ENCODE measurements around the gene ECHDC3.
"Not testable (repeated sequence)": the region's sequence is repeated elsewhere in the genome, so short reads cannot be mapped to it uniquely, and the experiment has no call there.

ECHDC3 gene

DNA sequence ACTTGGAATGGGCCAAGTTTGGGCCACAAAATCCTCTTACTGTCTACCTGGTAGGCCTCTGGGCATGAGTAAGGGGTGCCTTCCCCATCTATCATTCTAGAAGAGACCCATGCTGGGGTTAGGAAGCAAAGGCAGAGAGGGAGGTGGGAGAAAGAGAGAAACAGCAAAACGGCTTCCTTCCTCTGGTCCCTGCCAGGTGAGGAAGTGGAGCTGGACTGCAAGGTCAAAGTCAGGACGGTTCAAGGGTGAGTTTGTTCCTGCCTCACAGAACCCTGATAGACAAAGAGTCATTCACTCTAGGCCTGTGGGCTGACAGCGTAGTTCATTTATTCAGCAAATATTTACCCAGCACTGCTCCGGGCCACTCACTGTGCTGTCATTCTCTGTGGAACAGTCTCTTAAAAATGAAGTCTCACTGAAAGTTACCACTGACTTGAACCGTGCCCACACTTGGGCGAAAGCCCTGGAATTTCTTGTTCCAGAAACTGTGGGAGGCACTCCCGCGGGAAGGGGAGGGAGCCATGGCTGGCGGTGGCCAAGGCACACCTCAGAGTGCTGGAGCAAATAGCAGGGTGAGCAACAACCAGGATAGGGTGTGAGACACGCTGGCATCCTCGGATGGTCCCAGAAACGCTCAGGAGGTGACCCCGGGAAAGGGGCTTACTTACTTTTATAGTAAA, 26.2 kb upstream of the ECHDC3 start:
- DNase-seq (ENCODE audit: low read depth): no peak

DNA sequence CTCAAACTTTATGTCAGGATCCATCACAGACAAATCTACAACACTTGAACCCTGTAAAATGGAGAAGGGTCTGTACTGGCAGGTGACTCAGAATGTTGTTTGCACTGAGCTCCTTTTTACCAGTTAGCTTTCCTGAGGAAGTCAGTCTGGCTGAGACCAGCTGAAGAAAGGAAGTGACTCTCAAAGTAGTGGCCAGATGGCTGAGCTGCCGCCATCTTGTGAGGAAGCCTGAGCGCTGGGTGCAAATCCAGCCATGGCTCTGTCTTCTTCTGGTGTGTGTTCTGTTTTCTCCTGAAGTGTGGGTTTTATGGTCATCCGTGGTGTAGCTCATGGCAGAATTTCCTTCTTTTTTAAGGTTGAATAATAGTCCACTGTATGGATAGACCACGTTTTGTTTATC, 25.5 kb upstream of the ECHDC3 start:
- no peak for DNase-seq (ENCODE audit: low read depth)

DNA sequence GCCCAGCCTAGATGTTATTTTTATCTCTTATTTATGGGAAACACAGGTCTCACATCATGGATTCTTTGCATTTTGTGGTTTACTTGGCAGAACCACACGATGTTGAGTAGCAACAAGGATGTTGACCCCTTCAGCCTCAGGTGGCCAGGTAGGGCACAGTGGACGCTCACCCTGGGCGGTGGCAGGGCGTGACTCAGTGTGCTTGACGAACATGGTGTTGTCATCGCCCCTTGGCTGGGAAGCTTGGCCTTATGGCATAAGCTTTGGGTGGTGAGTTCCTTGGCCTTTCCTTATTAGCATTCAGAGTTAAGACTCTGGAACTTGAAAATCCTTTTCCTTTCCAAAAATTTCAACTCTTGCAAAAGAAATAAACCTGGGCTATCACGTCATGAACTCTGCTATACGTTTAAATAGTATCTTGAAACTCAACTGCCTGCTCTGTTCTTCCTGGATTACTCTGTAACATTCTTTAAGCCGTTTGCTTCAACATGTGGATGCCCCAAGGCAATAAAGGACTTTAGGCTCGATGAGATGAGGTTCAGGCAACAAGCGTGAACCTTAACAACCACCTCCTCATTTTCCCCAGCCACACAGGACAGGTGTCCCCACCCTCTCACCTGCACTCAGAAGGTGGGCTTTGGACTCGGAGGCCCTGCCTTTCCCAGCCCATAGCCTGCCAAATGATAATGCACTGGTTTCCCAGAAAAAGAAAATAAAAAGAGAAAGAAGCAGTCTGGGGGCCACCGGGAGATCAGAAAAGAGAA, 22.5 kb upstream of the ECHDC3 start:
- no peak for DNase-seq (ENCODE audit: low read depth)

DNA sequence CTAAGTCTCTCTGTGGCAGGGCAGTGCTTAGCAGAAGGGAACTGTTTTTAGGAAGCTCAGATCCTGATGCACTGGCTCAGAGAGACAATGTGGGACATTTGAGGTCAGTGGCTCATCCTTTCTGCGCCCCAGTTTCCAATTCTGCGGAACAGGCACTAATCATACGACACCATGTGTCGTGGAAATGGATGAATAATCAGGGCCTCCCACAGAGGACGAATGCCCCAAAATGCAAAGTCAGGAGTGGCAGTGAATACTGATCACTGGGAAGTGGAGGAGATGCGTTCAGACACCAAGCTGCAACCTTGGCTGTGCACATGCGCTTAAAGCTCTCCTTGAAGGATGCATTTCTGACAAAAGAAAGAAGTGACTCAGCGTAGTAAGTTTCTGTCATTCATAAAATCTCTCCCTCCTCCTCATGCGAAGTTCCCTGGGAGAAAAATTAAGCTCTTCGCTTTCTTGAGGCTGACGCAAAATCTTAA, 21.9 kb upstream of the ECHDC3 start:
- DNase-seq (ENCODE audit: low read depth): no peak

DNA sequence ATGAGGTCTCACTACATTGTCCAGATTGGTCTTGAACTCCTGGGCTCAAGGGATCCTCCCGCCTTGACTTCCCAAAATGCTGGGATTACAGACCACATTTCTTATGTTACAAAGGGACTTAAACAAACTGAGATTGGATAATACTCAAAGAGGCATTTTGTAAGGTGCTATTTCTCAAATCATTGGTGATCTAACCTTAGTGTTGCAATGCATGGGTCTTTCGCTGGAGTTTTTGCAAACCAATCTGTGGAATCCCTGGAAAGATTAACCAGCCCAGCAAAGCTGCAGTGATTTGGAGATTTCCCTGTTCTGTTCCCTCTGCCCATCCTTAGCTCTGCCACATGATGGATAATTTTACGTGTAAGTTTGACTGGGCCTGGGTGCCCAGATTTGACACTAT, 20.4 kb upstream of the ECHDC3 start:
- no peak for DNase-seq (ENCODE audit: low read depth)

DNA sequence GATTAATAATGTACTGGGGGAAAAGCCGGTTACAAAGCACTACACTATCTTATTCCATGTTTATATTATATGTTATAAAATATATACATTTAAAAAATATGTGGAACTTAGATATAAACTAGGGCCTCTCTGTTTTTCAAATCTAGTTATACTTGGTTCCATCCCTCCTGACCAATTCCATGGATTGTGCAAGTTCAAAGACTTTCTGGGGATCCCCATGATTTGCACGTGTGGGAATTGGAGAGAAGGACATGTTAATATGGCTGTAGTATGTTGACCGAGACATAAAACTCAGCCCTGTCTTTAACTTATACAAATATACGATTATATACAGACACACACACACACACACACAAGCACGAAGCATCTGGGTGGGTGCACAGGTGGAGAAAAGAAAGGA, 18.8 kb upstream of the ECHDC3 start:
- DNase-seq (ENCODE audit: low read depth): no peak

DNA sequence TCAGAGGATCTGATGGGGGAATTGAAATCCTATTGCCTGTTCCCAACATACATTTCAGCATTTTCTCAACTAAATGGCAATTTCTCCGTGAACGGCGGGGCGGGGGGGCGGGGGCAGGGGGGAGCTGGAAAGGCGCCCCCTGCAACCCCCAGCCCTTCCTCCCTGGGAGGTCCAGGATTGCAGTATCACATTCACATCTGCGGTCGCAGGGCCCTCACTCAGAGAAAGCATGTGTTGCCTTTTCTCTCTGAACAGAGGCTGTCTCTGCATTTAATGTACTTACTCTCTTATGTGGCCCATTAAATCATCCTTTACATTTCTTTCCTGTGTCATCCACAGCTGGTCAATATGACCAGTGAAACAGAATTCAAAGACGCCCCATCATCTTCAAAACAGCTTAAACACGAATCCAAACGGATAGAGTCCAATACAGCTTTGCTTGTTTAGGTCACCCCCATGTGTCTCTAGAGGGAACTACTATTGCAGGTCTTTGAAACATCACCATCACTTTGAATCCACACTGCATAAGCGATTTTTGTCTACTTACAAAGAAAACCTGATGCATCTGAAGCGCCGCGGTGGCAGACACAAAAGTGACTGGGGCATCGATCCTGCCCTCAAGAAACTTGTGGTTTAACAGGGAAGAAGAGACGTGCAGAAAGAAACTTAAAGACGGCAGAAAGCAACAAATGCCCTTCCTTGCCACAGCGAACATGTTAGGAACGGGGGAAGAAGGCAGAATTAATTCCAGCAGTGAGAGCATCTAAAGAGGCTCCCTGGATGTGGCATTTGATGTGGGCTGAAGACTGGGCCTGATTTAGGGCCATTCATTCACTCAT, 17.0 kb upstream of the ECHDC3 start:
- DNase-seq (ENCODE audit: low read depth): no peak

DNA sequence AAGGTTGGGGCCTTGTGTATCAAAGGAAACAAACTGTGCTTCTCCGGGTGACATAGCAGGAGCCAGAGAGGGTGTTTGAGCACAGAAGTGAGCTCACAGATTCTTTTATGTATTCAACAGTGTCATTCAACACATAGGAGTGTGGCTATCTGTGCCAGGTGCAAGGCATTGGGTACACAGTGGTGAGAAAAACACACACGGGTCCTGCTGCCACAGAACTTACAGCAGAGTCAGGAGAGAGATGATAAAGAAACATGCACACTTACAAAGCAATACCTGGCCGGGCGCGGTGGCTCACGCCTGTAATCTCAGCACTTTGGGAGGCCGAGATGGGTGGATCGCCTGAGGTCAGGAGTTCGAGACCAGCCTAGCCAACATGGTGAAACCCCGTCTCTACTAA, 16.3 kb upstream of the ECHDC3 start:
- DNase-seq (ENCODE audit: low read depth): no peak

DNA sequence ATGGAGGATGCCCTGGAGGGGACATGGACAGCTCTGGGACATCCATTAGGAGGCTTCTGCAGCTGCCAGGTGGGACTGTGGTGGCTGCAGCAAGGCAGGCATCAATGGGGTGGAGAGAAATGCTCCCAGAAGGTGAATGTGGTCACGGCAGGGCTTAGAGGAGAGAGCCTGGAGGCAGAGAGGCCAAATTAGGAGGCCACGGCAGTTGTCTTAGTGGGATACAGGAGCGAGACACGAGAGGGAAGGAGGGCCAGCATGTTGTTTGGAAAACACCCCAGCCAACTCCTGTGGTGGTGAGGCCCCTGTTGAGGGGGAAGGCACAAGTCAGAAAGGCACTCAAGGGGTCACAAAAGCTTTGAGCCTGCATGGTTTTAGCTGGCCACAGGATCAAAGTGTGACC, 14.6 kb upstream of the ECHDC3 start:
- no peak for DNase-seq (ENCODE audit: low read depth)

DNA sequence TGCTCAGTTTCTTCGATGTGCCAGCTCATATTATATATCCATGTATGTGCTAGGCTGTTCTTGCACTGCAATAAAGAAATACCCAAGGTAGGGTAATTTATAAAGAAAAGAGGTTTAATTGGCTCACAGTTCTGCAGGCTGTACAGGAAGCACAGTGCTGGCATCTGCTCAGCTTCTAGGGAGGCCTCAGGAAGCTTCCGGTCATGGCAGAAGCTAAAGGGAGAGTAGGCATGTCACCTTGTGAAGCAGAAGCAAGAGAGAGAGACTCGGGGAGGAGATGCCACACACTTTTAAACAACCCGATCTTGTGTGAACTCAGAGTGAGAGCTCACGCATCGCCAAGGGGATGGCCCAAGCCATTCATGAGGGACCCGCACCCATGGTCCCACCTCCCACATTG, 13.8 kb upstream of the ECHDC3 start:
- DNase-seq (ENCODE audit: low read depth): no peak

DNA sequence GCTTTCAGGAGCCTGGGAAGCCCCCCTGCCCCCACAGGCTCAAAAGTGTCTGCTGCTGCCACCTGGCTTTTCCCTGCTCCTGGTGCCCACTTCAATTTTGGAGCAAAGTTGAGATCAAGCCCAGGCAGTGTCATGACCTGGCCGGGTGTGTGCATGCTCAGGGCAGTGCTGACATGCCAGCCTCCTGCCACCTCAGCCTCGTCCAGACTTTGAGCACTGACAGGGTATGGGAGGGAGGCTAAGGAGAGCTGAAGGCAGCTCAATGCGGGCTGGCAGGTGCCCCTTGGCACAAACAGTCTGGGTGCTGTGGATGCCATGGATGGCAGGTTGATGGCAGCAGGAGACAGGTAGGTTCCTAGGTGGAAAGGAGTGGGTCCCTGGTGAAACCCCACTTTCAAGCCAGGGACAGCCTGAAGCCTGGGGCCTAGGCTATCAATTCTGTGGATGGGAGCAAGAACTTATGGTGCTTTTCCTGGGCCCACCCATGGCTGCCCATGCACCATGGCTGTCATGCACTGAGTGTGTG, 12.3 kb upstream of the ECHDC3 start:
- DNase-seq (ENCODE audit: low read depth): no peak

DNA sequence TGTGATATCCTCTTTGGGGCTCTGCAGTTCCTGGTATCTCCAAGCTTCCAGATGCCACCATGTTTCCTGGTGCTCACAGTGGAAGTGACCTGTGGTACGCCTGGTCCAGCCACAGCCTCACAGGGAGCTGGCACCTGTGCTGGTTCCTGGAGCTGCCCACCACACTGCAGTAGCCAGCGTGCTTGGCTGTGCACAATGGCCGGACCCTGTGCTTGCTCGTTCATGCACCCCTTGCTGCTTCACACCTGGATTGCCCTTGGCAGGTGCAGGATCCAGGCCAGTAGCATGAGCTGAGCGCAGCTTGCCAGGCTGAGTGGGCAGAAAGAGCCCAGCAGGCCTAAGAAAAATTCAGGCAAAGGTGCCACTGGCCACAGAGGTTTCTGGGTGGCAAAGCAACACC, 11.4 kb upstream of the ECHDC3 start:
- DNase-seq (ENCODE audit: low read depth): no peak

DNA sequence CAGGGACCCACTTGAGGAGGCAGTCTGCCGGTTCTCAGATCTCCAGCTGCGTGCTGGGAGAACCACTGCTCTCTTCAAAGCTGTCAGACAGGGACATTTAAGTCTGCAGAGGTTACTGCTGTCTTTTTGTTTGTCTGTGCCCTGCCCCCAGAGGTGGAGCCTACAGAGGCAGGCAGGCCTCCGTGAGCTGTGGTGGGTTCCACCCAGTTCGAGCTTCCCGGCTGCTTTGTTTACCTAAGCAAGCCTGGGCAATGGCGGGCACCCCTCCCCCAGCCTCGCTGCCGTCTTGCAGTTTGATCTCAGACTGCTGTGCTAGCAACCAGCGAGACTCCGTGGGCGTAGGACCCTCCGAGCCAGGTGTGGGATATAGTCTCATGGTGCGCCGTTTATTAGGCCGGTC, 5.4 kb upstream of the ECHDC3 start:
- not testable (repeated sequence) for DNase-seq (ENCODE audit: low read depth)

DNA sequence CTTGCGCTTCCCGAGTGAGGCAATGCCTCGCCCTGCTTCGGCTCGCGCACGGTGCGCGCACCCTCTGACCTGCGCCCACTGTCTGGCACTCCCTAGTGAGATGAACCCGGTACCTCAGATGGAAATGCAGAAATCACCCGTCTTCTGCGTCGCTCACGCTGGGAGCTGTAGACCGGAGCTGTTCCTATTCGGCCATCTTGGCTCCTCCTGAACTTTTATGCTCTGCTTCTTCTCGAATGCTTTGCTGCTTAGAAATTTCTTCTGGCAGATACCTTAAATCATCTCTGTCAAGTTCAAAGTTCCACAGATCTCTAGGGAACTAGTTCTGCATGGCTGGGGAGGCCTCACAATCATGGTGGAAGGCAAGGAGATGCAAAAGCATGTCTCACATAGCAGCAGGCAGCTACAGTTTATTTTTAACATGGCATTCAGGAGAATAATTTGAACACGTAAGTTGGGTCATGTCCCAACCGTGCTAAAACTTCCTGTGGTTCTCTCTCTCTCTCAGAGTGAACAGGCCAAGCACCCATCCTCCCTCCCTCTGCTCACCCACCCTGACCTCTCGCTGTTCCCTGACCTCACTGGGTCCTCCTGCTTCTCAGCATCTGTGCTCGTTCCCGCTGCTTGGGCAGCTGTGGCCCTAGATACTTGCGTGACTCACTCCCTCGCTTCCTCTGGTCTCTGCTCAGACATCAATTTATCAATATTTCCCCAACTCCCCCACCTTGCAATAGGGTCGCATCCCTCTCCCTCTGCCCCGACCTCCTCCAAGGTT, 4.7 kb upstream of the ECHDC3 start:
- DNase-seq (ENCODE audit: low read depth): not testable (repeated sequence)

DNA sequence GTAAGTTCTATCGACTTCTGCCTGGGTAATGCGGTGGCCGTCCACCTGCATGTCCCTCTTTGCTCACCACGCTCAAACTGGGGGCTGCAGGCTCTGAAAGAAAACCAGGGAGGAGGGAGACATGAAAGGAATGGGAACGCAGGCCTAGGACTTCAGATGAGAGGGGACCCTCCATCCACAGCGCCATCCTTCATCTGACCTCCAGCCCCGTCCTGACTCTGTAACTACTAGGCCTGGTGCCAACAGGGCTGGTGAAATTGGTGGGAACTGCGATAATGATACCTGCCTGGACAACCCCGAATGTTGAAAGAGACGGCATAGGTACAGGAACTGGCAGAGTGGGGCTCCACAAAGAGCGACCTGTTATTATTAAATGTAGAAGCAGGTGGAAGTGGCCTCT, 1.3 kb upstream of the ECHDC3 start:
- no peak for DNase-seq (ENCODE audit: low read depth)

DNA sequence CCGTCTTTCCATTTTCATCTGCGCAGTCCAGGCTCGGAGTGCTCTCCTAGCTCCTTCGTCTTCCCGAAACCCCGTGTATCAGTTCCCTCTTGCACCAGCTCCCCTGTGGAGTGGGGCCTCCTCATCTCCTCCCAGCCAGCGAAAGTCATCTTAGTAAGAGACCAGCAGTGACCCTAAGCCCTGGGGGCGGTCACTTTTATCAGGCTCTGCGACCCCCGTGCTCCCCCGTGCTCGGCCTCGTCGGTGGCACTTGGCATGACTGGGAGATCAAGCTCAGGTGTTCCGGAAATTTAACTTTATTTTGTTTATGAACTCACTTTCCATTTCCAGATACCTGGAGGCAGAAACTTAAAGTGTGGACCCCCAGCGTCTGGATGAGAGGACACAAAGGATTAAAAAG, 574 bp upstream of the ECHDC3 start:
- DNase-seq (ENCODE audit: low read depth): no peak

DNA sequence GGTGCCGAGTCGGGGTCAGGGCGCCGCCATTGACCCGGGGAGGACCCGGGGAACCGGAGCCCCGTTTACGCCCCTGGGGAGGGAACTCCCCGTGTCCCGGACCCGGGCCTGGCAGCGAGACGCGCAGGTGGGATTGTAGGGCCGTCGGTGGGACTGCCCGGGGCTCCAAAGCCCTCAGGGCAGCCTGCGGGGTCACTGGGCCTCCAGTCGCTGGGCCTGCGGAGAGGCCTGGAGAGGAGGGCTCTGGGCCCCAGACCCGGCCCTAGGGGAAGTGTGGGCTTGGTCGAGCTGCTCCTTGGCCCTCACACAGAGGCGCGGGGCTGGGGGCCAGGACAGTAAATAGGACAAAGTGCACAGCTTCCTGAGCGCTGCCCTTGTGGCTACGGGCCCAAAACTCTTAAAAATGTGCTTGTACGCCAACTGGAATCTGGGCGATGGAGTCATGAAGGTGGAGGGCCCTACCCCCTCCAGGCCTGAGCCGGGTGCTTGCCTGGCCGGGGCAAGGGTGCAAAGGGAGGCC, 657 bp downstream of the ECHDC3 start:
- DNase-seq (ENCODE audit: low read depth): no peak

DNA sequence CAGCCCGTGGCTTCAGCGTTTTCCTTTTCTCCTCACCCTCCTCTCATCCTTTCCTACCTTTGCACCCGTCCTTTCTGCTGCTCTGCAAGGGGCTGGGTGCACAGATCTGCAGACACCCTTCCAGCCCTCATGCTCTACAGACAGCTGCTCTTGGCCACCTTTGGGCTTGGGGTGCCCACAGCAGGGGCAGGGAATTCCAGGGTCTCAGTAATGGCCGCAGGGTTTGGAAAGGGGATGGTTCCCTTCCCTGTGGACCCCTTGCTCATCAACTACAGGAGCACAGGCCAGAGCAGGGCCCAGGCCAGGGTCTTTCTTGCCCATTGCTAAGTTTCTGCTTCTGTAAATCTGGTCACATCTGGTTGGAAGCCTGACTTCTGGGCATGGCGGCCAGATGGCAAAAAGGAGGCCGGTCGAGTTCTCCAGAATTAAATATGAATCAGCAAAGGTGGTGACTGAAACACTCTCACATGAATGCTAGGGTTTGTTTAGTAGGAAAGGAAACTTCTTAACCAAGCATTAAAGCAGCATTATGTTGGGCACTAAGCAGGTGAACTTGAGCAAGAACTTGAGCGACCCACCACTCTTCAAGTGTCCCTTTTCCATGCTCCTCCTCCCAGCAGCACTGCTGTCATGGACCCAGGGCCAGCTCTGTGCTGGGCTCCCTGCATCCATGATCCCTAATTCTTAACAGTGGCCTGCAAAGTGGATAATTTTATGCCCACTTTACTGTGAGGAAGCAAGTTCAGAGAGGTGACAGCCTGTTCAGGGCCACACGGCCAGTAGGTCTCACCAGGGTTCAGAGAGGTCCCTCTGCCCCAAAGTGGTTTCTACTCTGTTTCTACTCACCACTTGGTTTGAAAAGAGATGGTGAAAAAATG, 1.5 kb downstream of the ECHDC3 start:
- no peak for DNase-seq (ENCODE audit: low read depth)

DNA sequence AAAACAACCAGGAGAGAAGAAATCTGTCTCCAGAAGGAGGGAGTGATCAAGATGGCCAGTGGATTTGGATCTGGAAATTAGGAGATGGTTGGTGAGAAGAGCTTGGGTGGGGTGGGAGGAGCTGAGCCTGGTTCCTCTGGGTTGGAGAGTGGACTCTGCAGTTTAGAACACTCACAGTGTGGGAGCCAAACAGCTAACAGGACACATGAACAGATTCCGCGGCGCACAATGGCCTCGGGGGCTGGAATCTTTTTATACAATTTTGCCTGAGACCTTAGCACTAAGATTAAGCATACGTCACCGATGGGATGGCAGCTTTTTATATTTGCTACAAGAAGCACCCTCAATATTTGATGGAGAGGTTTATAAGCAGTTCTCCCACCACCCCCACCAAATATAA, 2.9 kb downstream of the ECHDC3 start:
- DNase-seq (ENCODE audit: low read depth): no peak

DNA sequence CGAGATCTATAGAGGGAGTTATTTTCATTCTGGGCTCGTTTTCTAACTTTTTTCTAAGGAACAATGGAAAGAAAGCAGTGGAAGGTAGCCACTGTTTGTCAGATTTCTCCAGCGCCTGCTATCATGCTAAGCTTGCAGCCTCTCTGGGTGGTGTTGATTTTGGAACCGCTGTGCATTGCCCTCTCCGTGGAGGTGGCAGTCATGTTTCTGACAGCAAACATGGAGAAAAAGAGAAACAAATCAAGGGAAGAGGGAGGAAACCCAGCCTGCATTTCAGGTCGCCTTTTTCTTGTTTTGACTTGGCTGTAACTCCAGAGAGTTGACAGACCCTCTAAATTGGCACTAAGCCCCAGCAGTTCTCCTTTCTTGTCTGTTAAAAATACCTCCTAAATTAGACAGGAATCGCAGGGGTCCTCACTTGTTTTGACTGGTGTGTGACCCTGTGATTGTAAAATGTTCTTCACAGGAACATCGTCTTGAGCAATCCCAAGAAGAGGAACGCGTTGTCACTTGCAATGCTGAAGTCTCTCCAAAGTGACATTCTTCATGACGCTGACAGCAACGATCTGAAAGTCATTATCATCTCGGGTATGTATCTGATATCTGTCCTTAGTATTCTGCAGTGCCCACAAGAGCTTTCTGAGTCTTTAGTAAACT, 4.8 kb downstream of the ECHDC3 start:
- DNase-seq (ENCODE audit: low read depth): no peak
